GM18502 (cell line): ENCODE measurements around the gene OR8J3.
"Not testable (repeated sequence)": the region's sequence is repeated elsewhere in the genome, so short reads cannot be mapped to it uniquely, and the experiment has no call there.

Experiments used
- ATAC-seq: cut with Tn5 transposase; IDR thresholded peaks from one replicate; pipeline ENCODE4 v1.9.1; 2021; ENCODE audit warnings: mild to moderate bottlenecking; ENCODE audit not compliant: unreplicated experiment, poor library complexity

OR8J3 gene, protein sequence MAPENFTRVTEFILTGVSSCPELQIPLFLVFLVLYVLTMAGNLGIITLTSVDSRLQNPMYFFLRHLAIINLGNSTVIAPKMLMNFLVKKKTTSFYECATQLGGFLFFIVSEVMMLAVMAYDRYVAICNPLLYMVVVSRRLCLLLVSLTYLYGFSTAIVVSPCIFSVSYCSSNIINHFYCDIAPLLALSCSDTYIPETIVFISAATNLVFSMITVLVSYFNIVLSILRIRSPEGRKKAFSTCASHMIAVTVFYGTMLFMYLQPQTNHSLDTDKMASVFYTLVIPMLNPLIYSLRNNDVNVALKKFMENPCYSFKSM

DNA sequence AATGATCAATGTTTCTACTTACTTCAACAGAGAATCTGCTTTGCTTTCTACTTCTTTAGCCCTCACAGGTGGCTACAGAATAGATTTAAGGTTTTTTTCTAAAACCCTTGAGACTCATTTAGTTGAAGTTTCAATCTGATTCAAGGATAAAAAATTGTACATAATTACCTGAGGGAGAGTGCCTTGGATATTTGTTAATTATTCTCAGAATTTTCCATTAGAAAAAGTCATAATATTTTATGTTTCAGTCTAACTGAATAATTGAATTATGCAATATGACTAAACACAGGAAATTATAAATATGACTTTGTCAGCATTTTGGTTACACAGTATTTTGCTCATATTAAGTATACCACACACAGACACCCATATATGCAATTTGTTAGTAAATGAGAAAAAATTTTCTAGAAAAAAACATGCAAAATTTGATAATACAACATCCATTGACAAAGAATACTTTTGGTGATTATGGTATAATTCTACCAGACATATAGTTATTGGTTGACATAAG is at the start of gene OR8J3:
OR8J3 (minus strand) TSS at position 51 of the 511 bp plus-strand sequence. CDS start 2,483 bp downstream, outside the sequence.
- no peak for ATAC-seq

DNA sequence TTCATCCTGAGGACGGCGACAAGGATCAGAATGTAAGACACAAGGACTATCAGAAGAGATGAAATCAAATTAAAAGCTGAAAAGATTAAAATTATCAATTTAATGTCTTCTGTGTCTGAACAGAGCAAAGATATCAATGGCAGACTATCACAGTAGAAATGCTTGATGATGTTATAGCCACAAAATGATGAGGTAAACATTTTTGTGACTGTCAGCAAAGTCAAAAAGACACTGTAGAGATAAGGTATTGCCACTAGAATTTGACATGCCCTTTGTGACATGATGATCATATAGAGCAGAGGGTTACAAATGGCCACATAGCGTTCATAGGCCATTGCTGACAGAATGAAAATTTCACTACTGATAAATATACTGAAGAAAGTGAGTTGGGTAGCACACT is 48.6 kb upstream of the OR8J3 start:
- ATAC-seq = no peak

DNA sequence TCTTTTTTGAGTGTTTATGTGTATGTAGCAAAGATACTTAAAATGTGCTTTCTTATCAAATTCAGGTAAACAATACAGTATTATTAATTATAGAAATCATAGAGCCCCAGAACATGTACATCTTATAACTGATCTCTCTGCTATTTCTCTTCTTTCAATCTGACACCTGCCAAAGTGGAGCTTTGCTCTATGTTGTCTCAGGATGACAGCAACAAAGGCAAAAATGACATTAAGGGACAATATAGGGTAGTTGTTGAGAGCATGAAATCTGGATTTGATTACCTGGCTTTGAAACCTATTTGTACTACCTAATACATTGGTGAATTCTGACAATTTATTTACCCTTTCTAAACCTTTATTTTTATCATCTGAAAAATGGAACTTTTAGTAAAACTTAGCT is 43.5 kb upstream of the OR8J3 start:
- no peak for ATAC-seq

DNA sequence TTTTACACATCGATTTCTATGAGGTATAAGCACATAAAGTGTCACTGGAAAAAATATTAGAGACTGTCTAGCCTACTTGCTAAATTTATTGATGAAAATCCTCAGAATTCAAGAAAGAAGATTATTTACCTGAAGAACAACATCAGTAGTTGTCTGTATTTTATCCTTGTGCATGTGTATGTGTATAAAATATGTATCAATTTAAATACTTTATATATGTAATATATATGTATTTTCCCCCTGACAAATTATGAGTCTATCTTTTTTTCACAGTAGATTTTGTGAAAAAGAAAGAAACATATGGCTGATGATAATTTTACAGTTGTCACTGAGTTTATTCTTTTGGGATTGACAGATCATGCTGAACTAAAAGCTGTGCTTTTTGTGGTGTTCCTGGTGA is 36.3 kb upstream of the OR8J3 start, which contains the start of gene OR5J2:
OR5J2 (plus strand) TSS at position 301 of the 400 bp plus-strand sequence; CDS start at position 301, 0 bp downstream.
- ATAC-seq = no peak

DNA sequence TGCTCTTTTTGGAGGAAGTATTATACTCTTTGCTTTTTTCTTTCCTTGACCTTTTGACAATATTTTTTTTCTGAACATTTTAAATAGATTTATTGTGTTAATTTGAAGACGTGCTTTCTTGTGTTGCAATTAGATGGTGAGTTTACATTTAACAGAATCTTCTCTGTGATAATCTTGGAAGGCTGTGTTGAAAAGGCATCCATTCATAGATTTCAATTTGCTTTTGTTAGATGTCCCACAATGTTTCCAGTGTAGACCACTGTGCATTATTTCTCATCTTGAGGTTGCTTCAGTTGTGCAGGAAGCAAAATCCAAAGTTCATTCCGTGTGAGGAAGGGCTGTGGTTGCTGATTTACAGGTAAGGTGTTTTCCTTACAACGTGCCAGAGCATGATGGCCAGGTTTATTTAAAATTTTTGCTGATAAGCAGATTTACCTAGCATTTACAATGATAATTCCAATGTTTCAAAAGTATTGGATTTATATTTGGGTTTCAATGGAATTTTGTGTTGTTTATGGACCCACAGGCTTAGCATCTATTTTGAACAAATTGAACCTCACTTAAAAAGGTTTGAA is 32.3 kb upstream of the OR8J3 start:
- ATAC-seq = no peak

DNA sequence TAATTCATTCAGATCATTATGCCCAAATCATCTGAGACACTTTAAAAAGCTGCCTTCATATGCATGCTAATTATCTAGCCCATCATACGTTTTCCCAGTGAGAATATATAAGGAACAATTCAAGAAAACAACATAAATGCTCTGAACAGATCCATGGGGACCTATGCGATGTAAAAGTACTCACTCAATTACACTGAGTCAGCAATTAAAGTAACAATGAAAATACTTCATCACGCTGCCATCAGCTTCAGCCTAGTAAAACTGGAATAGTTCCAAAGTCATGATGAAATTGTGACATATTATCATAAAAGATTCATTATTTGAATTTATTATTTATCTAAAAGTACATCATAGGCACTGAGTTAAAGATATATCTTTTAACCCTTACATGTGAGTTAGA is 23.8 kb upstream of the OR8J3 start:
- no peak for ATAC-seq

DNA sequence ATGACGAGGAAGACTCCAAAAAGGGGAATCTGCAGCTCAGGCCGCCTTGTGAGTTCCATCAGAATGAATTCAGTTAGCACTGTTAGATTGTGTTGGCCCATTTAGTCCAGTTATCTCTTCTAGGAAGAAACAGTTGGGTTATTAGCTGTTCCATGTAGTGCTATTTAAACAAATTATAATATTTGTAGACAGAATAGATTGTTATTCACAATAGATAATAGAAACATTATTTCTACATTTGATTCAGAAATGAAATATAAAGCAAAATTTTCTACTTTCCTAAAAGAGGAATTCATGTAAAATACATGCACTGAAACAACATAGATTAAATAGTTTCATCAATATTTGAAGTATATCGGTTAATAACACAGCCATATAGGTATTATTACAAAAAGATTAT is 20.2 kb upstream of the OR8J3 start, which contains the start of gene OR8K5:
OR8K5 (minus strand) TSS at position 101 of the 400 bp plus-strand sequence; CDS start at position 101, 0 bp downstream.
- ATAC-seq = no peak

DNA sequence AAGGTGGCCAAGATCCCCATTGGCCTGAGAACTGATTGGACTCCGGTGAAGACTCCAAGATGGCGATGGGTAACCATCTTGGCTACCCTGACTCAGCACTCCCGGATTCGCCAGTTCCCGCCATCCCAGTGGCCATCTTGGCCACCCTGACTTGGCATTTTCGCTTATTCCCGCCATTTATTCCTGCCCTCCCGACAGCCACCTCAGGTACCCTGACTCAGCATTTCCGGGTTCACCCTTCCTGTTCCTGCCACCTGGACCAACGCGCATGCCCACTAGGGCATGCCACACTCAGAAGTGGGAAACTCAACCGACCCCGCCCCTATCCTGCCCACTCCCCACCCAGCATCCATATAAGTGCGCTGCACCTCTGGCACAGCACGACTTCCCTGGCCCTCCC is 12.3 kb upstream of the OR8J3 start:
- no peak for ATAC-seq

DNA sequence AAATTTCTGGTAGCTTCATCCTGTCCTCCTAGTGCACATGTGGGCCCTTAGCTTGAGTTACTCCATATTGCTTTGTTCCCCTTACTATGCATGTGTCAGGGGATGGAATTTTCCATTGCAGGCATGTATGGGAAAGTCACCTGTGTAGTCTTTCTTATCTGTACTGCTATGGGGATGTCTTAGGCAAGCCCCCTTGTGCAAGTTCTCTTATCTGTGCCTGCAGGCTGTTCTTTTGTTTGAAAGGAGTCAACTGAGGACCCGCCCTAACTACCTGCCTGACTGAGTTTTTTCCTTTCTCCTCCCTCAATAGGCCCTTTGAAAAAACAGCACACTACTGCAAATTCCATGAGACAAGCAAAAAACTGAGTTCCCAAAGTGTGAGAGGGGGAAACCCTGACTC is 11.4 kb upstream of the OR8J3 start:
- ATAC-seq = no peak

DNA sequence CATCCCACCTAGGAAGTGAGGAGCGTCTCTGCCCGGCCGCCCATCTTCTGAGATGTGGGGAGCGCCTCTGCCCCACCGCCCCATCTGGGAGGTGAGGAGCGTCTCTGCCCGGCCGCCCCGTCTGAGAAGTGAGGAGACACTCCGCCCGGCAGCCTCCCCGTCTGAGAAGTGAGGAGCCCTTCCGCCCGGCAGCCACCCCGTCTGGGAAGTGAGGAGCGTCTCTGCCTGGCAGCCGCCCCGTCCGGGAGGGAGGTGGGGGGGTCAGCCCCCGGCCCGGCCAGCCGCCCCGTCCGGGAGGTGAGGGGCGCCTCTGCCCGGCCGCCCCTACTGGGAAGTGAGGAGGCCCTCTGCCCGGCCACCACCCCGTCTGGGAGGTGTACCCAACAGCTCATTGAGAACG is 3.7 kb upstream of the OR8J3 start:
- not testable (repeated sequence) for ATAC-seq

DNA sequence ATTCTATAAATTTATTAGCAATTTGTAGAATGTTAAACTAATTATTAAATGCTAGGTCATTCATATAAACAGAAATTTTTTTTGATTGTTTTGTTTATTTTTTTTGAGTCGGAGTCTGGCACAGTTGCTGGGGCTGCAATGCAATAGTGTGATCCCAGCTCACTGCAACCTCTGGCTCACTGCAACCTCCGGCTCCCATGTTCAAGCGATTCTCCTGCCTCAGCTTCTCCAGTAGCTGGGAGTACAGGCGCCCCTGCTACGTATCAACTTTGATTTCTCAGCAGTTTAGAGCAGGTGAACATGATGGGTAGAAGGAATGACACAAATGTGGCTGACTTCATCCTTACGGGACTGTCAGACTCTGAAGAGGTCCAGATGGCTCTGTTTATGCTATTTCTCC is 17.9 kb downstream of the OR8J3 start, which contains the start of gene OR8H3:
OR8H3 (plus strand) TSS at position 301 of the 400 bp plus-strand sequence; CDS start at position 301, 0 bp downstream.
- ATAC-seq = no peak

DNA sequence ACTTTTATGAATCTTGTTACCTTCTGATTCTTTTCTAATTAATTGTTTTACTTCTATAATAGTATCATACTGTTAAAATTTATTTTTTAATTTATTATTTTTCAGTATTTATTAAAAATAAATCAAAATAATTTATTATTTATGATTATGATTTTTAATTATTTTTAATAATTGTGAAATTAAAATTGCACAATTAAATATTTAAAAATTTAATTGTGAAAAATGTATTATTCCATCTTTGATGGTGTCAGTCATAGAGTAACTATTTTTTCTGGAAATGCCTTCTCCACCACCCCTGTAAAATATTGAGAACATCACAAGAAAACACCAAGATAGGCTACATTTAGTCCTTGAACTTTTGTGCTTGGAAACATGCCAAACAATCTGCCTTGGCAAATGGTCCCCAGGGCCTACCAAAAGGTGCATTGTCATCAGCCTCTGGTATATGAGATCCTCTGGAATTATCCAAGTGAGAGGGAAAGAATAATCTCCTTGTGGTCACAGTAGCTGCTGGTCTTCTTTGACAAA is 36.7 kb downstream of the OR8J3 start, which contains the start of gene OR8H2:
OR8H2 (plus strand) TSS at position 478 of the 528 bp plus-strand sequence. CDS start 1,356 bp downstream, outside the sequence.
- no peak for ATAC-seq

DNA sequence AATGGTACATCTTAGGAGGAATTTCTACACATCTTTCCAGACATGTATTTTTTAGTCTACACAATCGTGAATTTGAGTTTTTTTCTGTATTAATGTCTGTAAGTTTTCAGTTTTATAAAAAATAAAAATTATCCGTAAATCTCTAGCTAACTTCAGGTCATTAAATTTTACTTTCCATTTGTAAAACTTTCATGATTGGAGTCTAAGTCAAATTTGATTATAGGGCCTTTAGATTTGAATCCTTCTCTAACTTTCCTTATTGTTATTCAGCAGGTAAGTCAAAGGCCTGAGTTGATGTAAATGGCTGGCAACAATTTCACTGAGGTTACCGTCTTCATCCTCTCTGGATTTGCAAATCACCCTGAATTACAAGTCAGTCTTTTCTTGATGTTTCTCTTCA is 47.0 kb downstream of the OR8J3 start, which contains the start of gene OR8I2:
OR8I2 (plus strand) TSS at position 301 of the 400 bp plus-strand sequence; CDS start at position 301, 0 bp downstream.
- ATAC-seq = no peak

DNA sequence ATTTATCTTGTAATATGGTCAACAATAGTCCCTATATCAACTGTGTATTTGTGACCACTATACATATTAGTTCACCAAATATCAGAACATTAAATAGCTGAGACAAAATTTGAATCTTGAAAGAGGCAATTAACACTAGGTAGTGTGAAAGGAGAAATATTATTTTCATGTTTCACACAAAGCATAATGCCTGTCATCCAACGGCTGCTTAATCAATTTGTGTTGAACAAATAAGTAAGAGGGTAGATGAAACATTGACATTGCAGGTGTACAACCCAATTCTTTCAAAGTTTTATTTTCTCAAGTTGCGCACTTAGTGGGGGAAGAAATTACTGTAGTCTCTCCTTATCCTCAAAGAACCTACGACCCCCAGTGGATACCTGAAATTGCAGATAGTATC is 50.3 kb downstream of the OR8J3 start:
- ATAC-seq = no peak
